ENCODE measurements around the gene GRSF1.

DNA sequence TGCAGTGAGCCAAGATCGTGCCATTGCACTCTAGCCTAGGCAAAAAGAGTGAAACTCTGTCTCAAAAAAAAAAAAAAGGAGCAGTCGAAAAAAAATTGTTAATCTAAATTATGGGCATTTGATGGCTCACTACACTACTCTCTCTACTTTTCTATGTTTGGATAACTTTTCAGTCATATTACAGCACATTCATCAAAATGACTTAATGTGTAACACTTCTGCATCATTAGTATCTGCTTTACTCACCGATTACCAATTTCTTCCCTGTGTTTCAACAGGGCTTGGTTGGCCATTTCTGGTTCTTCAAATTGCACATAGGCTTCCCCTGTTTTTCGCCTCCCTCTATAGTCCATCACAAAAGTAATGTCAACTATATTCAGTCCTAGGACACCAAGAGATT lies 8.4 kb downstream of the GRSF1 start:
- TF ChIP-seq NRF1 (IDR thresholded peaks at IDR 0.05; ENCODE audit: low read depth, low read length) (no peak), POLR2AphosphoS5 (IDR thresholded peaks at IDR 0.05; ENCODE audit: low read depth, low read length) (no peak), ELF1 (IDR thresholded peaks at IDR 0.05) (no peak), MXI1 (IDR thresholded peaks at IDR 0.05; ENCODE audit: low read depth, low read length) (no peak), RAD21 (IDR thresholded peaks at IDR 0.05; ENCODE audit: low read length) (no peak), JUND (IDR thresholded peaks at IDR 0.05) (no peak), SIN3A (IDR thresholded peaks at IDR 0.05; ENCODE audit: borderline replicate concordance, low read depth, low read length) (no peak), EP300 (IDR thresholded peaks at IDR 0.05; ENCODE audit: borderline replicate concordance in 1 of 2, low read depth in 1 of 2, low read length in 1 of 2) (no peak)
- TF ChIP-seq, protein P1, sequence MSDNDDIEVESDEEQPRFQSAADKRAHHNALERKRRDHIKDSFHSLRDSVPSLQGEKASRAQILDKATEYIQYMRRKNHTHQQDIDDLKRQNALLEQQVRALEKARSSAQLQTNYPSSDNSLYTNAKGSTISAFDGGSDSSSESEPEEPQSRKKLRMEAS (IDR thresholded peaks at IDR 0.05; ENCODE audit: low read depth) = no peak
- TF ChIP-seq, protein P2, sequence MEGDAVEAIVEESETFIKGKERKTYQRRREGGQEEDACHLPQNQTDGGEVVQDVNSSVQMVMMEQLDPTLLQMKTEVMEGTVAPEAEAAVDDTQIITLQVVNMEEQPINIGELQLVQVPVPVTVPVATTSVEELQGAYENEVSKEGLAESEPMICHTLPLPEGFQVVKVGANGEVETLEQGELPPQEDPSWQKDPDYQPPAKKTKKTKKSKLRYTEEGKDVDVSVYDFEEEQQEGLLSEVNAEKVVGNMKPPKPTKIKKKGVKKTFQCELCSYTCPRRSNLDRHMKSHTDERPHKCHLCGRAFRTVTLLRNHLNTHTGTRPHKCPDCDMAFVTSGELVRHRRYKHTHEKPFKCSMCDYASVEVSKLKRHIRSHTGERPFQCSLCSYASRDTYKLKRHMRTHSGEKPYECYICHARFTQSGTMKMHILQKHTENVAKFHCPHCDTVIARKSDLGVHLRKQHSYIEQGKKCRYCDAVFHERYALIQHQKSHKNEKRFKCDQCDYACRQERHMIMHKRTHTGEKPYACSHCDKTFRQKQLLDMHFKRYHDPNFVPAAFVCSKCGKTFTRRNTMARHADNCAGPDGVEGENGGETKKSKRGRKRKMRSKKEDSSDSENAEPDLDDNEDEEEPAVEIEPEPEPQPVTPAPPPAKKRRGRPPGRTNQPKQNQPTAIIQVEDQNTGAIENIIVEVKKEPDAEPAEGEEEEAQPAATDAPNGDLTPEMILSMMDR (IDR thresholded peaks at IDR 0.05) = no peak

All from SK-N-SH (cell line).